GM19025 (cell line): ENCODE measurements around the gene SEPTIN5.

Experiments used
- ATAC-seq: cut with Tn5 transposase; IDR thresholded peaks from one replicate; pipeline ENCODE4 v1.9.1; 2021; ENCODE audit warnings: mild to moderate bottlenecking, low read depth, moderate library complexity; ENCODE audit not compliant: unreplicated experiment

Gene SEPTIN5

GRCh38 chr22:19730655-19731360 is 16.5 kb downstream of the SEPTIN5 start:
- ATAC-seq, result no peak

DNA sequence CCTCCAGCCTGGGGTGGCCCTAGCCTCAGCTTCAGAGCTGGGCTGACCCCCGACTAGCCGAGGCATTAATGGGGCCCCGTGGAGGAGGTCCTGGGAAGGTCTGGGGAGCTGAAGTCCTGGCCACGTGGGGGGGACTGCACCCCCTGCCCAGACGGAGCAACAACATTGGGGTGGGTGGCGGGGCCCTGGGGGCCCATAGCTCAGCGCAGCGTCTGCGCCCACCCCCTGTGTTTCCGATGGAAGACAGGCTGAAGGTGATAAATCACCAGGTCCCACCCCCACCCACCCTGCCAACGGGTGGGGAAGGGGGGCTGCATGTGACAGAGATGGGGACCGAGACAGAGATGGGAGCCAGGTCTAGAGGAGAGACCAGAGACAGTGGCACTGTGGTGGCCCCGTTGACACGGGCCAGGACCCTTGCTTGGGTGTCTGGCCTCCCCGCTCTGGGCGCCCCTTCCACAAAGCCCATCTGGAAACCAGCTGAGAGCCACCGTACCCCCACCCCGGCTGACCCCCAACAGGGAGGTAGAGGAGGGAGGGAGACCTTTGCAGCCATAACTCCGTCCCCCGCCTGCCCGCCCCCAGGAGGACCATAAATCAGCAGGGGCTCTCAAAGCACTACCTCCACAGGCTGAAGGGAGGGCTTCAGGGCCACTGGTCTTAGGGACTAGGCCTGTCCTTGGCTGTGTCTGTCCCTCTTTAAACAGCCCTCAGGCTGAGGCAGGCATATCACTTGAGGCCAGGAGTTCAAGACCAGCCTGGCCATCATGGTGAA is 17.2 kb downstream of the SEPTIN5 start:
- ATAC-seq, result no peak

DNA sequence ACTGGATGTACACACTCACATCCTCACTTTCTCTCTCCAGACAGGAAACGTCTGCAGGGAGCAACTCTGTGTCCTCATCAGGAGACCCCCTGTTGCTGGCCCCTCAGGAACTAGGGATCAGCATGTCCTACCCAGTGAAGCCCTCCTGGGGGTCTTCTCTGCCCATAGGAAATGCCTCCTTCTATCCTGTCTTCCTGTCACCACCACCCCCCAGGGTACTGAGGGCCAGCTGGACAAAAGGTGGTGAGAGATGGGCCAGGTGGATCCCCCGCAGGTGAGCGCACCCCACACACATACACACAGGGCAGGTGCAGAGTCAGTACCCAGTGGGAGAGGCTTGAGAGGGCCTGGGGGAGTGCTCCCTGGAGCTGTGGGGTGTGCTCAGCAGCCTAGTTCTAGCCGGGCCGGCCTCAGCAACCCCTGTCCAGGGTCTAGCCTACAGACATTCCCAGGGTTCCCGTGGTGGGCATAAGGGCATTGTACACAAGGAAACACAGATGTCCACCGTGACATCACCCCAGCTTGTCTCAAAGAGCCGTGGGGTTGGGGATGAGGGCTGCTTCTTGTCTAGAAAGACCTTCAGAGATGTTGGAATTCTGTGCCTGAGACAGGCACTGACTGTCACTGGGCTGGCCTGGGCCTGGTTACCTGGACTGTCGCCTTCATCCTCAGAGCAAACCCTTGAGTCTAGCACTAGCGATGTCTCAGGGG is 18.3 kb downstream of the SEPTIN5 start:
- ATAC-seq, result no peak

DNA sequence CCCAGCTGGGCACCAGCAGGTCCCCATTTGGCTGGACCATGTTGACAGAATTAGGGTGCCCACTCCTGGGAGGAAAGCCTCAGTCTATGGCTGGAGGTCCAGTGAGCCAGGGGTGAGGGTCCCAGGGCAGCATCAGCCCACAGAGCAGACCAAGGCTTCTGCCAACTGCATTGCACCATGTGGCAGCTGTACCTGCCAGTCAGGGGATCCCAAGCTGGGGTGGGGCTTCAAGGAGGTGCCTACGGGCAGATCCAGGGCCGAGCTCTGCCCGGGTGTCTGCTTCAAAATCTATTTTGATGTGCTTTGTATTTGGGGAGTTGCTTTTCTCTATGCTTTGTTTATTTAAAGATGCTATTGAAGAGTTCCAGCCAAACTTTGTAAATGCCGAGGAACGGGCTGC is 19.5 kb downstream of the SEPTIN5 start:
- ATAC-seq, result no peak

DNA sequence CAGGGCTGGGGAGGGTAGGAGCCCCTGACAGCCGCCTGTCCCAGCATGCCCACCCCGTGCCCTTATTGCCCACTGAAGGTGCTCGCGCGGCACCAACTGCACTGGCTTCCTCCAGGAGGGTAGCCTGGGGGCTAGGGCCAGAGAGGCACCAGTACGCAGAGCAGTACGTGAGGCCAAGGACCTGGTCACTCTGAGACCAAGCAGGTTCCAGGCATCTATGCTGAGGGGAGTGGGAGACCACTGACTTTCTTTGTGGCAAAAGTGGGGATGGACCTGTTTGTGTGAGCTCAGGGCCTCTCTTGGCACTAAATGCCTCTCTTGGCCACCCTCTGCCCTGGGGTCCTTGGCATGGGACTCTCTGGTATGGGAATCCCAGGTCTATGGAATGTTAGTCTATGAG is 19.9 kb downstream of the SEPTIN5 start:
- no peak for ATAC-seq

GRCh38 chr22:19734837-19735382 is 20.6 kb downstream of the SEPTIN5 start:
- no peak for ATAC-seq

- ATAC-seq, result no peak
Observed at GRCh38 chr22:19735665-19736510, 21.6 kb downstream of the SEPTIN5 start.

DNA sequence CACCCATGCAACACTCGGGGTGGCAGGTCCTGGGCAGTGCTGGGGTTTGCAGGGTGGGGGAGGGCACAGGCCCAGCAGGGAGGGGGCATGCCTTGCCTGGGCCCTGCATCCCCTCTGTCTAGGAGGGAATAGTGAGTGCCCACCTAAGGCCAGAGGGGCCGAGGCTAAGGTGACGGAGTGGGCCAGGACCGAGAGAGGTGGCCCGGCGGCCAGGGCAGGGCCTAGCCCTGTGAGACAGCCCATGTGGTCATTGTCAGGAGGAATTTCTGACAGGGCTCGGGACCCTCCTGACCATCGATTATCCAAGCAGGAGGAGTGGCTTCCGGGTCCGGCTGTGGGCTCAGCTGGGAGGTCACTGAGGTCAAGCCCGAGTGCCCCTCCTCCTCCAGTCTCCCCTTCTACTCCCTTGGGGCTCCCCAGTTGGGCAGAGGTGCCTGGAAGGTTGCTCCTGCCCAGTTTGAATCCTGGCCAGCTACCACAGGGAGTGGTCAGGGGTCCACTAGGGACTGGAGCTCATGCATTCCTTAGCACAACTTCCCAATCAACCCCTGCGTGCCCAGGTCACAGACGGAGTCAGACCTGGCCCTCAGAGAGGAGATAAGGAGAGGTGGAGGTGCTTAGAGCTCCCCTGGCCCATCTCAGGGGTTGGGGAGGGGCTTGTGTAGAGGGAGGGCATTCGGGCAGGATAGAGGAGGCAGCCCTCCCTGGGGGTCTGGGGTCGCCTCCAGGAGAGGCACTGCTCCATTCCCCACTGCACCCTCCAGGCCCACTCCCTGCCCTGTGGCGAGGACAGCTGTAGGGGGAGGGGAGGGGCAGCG is 23.8 kb downstream of the SEPTIN5 start:
- no peak for ATAC-seq

DNA sequence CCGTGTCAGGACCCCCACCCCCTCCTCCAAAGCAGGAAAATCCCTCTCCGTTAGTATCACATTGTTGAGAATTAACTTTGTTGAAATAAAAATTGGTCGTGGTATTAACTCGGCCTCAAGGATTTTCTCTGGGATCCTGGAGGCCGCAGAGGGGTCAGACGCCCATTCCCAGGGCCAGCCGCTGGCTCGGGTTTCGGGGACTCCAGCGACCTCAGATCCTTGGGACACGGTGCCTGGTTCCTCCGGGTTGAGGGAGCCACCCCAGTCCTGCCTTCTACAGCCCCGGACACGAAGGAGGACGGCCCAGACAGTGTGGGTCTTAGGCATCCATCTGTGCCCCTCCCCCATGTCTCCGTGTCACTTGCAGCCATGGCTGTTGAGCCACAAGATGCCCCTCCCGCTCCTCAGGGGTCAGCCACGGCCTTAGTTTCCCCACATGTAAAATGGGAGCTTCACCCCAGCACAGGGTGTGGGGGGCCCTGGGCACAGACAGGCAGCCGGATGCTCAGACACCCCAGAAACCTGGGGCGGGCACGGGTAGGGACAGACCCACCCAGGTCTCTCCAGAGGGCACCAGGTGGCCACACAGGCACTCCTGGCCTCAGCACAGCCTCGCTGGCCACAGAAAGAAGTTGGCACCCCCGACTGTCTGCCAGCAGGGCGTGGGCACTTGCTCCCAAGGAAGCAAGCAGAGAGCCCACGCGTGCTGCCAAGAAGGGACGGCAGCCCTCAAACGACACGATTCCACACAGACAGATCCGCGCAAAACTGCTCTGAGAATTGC is 24.6 kb downstream of the SEPTIN5 start:
- no peak for ATAC-seq

DNA sequence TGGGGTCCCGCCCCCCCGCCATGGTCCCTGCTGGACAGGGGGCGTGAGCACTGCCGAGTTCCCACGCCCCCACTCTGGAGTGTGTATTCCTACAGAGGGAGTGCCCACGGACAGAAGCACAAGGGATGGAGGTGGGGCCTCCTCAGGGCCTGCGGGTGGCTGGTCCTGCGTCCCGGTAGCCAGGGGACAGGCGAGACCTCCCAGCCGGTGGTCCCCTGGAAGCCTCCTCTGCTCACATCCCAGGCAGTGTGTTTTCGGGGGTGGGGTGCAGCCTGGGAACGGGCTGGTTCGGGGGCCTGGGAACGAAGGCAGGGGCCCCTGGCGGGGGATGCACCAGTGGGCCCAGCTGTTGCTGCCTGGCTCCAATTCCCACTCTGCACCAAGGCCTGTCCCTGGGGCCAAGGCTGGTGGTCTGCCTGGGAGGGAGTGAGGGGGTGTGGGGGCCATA is 25.2 kb downstream of the SEPTIN5 start:
- ATAC-seq, result no peak

DNA sequence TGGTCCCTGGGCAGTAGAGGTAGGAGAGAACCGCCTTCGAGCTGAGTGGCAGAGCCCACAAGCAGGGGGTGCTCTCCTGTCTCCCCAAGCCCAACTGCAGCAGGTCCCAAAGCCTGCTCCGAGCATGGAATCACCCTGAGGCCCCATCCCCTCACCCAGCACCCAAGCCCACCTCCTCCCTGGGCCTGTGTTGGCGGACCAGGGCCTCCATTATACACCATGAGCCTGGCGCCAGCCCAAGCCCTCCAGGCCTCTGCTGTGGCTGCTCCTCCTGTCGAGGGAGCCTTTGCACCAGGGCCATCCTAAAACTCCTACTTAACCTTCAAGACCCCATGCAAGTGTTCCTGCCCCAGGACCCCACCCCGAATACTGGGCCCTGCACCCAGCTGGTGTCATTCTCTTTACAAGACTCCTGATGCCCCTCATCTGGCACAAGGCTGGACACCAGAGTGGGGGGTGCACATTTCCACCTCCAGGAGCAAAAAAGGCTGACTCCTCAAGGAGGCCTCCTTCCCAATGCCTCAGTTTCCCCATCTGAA is 25.7 kb downstream of the SEPTIN5 start:
- ATAC-seq, result no peak

DNA sequence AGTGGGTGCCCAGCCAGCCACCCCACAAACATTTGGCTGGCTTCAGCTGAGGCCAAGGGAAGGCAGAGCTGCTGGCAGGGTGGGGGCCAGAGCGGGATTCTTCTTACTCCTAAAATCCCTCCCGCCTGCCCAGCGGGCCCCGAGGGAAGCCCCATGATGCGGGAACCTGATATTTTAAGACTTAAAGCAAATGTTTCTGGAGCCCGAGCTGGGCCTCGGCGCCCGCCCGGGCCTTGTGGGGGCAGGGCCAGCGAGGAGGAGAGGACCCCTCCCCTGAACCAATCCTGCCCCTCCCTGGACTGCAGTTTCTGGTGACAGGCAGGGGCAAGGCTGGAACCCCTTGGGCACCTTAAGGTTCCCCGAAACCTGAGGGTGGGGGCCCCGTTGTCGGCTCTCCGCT is 26.3 kb downstream of the SEPTIN5 start:
- no peak for ATAC-seq

DNA sequence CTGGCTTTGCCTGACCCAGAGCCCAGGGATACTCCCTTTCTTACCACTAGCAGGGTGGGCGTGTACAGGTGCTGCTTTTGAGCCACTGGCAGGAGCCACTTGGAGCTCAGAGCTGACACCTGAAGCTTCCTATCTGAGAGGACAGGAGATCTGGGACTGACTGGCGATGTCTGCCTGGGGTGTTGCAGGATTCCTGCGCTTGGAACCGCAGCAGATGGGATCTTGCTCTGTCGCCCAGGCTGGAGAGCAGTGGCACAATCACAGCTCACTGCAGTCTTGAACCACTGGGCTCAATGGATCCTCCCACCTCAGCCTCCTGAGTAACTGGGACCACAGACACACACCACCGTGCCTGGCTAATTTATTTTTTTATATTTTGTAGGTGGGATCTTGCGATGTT is 26.8 kb downstream of the SEPTIN5 start:
- ATAC-seq, result no peak

DNA sequence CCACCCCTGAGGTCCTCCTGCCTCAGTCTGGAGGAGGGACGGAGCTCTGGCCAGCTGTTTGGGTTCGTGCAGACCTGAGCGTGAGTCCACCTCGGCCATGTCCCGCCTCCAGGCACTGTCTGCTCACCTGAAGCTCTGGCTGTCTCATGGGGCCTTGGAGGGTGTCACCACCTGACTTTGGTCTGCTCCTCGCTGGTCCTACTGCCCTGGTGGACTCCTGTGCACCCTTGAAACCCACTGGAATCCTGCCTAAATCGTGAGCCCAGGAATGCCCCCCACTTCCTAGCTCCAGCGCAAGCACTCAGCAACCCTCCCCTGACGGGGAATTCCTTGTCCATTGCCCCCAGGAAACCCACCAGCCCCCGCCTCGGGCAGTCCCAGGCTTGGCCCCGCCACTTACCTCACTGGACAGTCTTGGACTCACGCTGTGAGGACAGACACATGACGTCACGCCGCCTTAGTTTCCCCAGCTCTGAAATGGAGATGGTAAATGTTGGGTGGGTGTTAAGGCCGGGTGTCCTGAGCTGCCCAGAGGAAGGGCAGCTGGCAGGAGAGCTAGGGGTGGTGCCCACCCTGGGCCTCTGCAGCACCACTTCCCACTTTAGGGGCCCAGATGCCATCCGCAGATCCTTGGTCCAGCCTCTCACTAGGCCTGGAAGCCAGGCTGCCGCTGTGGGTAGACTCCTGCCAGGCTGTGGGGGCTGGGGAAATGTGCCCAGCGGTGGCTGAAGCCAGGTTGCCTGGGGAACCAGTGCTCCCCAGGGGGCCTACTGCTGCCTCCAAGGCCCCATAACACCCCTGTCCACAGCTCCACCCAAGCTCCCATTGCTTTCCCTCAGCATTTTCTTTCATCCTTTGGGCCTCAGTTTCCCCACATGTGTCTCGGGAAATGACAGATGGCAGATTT is 28.1 kb downstream of the SEPTIN5 start:
- ATAC-seq, result no peak

- ATAC-seq, result no peak
Observed at GRCh38 chr22:19743081-19743480, 28.8 kb downstream of the SEPTIN5 start.

- no peak for ATAC-seq
Observed at GRCh38 chr22:19743651-19744050, 29.3 kb downstream of the SEPTIN5 start.

GRCh38 chr22:19744350-19745006 is 30.2 kb downstream of the SEPTIN5 start:
- ATAC-seq, result no peak
